A549 (cell line): ENCODE data around the gene AUTS2. TPM values are rescaled to one million over a fixed set of nuclear protein-coding genes. Genes with fewer than 3 reads are reported as not detected.

Experiments used
- ATAC-seq, 2 experiments: fragments of 200-7000 bp in 1 of 2; fragments of >200 bp in 1 of 2; cut with Nextera tagmentation in 1 of 2; cut with Tn5 transposase in 1 of 2; 3 replicates each; pipeline versions ENCODE4 v1.8.0 to v1.9.1; 2018 to 2020; ENCODE audit warnings: mild to moderate bottlenecking in 1 of 2, moderate library complexity in 1 of 2
- CTCF ChIA-PET: fragments of 300-600 bp; sonication (Branson Sonifier 250); formaldehyde crosslinking; extraction: SDS; loops from one replicate; lab custom pipeline; 2021; ENCODE audit warnings: antibody characterized with exemption, inconsistent platforms; lab: Yijun Ruan, JAX
- POLR2A ChIA-PET: fragments of 350-600 bp; formaldehyde crosslinking; extraction: SDS; loops from one replicate; lab custom pipeline; 2021; ENCODE audit warnings: antibody characterized with exemption, inconsistent platforms; lab: Yijun Ruan, JAX
- DNase-seq, 2 experiments: peaks; one replicate each; pipeline versions ENCODE4 v3.0.0 to v3.0.0-alpha.2; 2011 to 2016; ENCODE audit warnings: low read depth in 1 of 2, low spot score in 1 of 2
- FAIRE-seq: peaks from 2 replicates; lab custom pipeline; 2011; peaks lifted over from hg19 to GRCh38; lab: Jason Lieb, UNC
- H3K27ac ChIP-seq, 2 experiments: fragments of >200 bp; sonication (Bioruptor Twin); formaldehyde crosslinking; 3 replicates each; pipeline ENCODE4 v1.5.1; 2016 to 2017
- H3K4me1 ChIP-seq: fragments of >200 bp; sonication (Bioruptor Twin); formaldehyde crosslinking; 3 replicates; pipeline ENCODE4 v1.6.1; 2016
- H3K4me2 ChIP-seq: fragments of >200 bp; sonication (Bioruptor Twin); formaldehyde crosslinking; 3 replicates; pipeline ENCODE4 v1.6.1; 2016
- H3K4me3 ChIP-seq: fragments of >200 bp; sonication (Bioruptor Twin); formaldehyde crosslinking; 3 replicates; pipeline ENCODE4 v1.5.1; 2016
- H3K9me3 ChIP-seq: fragments of >200 bp; sonication (Bioruptor Twin); formaldehyde crosslinking; 3 replicates; pipeline ENCODE4 v1.6.1; 2016
- CBX2 ChIP-seq: fragments of 200-600 bp; sonication (generic); IDR thresholded peaks from 2 replicates; pipeline ENCODE4 v1.6.1; 2016; ENCODE audit warnings: low read depth, mild to moderate bottlenecking, borderline replicate concordance
- CBX8 ChIP-seq: fragments of 200-600 bp; sonication (generic); IDR thresholded peaks from 2 replicates; pipeline ENCODE4 v1.6.1; 2016
- CEBPB ChIP-seq, 2 experiments: fragments of >200 bp in 1 of 2; sonication (Bioruptor Twin) in 1 of 2; formaldehyde crosslinking in 1 of 2; IDR thresholded peaks; 2 replicates each; pipeline ENCODE4 v1.6.1; 2012 to 2016
- EHMT2 ChIP-seq: fragments of 200-600 bp; sonication (generic); IDR thresholded peaks from 2 replicates; pipeline ENCODE4 v1.6.1; 2016; ENCODE audit warnings: antibody characterized with exemption, low read depth, mild to moderate bottlenecking, moderate library complexity
- FOSB ChIP-seq: fragments of 250-450 bp; sonication (Bioruptor Pico); IDR thresholded peaks from 2 replicates; pipeline ENCODE4 v1.5.0; 2020; ENCODE audit warnings: mild to moderate bottlenecking, moderate library complexity
- FOXS1 ChIP-seq: fragments of 250-450 bp; sonication (Bioruptor Pico); IDR thresholded peaks from 2 replicates; pipeline ENCODE4 v1.5.0; 2020; ENCODE audit warnings: mild to moderate bottlenecking, moderate library complexity
- GATA3 ChIP-seq: IDR thresholded peaks from 2 replicates; pipeline ENCODE4 v1.6.1; 2012; ENCODE audit warnings: borderline replicate concordance
- HDAC2 ChIP-seq: fragments of 200-600 bp; sonication (generic); IDR thresholded peaks from 2 replicates; pipeline ENCODE4 v1.6.1; 2016
- HES2 ChIP-seq: fragments of >200 bp; sonication (Bioruptor Twin); formaldehyde crosslinking; IDR thresholded peaks from 2 replicates; pipeline ENCODE4 v1.6.1; 2016
- HMGXB4 ChIP-seq: fragments of 250-450 bp; sonication (Bioruptor Pico); IDR thresholded peaks from 2 replicates; pipeline ENCODE4 v1.5.0; 2021; ENCODE audit warnings: mild to moderate bottlenecking, moderate library complexity, borderline replicate concordance
- HOXA7 ChIP-seq: fragments of 250-450 bp; sonication (Bioruptor Pico); IDR thresholded peaks from 2 replicates; pipeline ENCODE4 v1.5.0; 2020; ENCODE audit warnings: mild to moderate bottlenecking, moderate library complexity
- KDM5A ChIP-seq: fragments of 200-600 bp; sonication (generic); IDR thresholded peaks from 2 replicates; pipeline ENCODE4 v1.6.1; 2016; ENCODE audit warnings: antibody characterized with exemption, mild to moderate bottlenecking
- MAFK ChIP-seq: fragments of 450-650 bp; IDR thresholded peaks from 2 replicates; pipeline ENCODE4 v1.6.1; 2014; ENCODE audit not compliant: partially characterized antibody
- MYC ChIP-seq: IDR thresholded peaks from 2 replicates; pipeline ENCODE4 v1.6.1; 2012; ENCODE audit warnings: mild to moderate bottlenecking, inconsistent platforms, low read length, improper control_type of control experiment, borderline replicate concordance
- NPAS2 ChIP-seq: fragments of 250-450 bp; sonication (Bioruptor Pico); IDR thresholded peaks from 2 replicates; pipeline ENCODE4 v1.8.0; 2022; ENCODE audit warnings: mild to moderate bottlenecking, moderate library complexity, borderline replicate concordance
- NR3C1 ChIP-seq: fragments of >200 bp; sonication (Bioruptor Twin); formaldehyde crosslinking; IDR thresholded peaks from 3 replicates; pipeline ENCODE4 v1.6.1; 2017
- PBX3 ChIP-seq: IDR thresholded peaks from 2 replicates; pipeline ENCODE4 v1.6.1; 2012
- RFX5 ChIP-seq: fragments of 450-650 bp; IDR thresholded peaks from 2 replicates; pipeline ENCODE4 v1.7.1; 2014; ENCODE audit warnings: antibody characterized with exemption, mild to moderate bottlenecking, moderate library complexity
- RNF2 ChIP-seq: fragments of 200-600 bp; sonication (generic); IDR thresholded peaks from 2 replicates; pipeline ENCODE4 v1.6.1; 2016; ENCODE audit warnings: low read depth, mild to moderate bottlenecking, antibody characterized with exemption, moderate library complexity, borderline replicate concordance
- SMC3 ChIP-seq: fragments of >200 bp; sonication (Bioruptor Twin); formaldehyde crosslinking; IDR thresholded peaks from 3 replicates; pipeline ENCODE4 v1.6.1; 2018; ENCODE audit warnings: inconsistent platforms
- TP53 ChIP-seq: fragments of 250-450 bp; sonication (Bioruptor Pico); IDR thresholded peaks from 2 replicates; pipeline ENCODE4 v1.5.0; 2021; ENCODE audit warnings: mild to moderate bottlenecking, moderate library complexity
- USF2 ChIP-seq: fragments of 450-650 bp; IDR thresholded peaks from 2 replicates; pipeline ENCODE4 v1.6.1; 2014; ENCODE audit warnings: antibody characterized with exemption
- ZC3H11A ChIP-seq: fragments of 450-650 bp; IDR thresholded peaks from 2 replicates; pipeline ENCODE4 v1.6.1; 2014; ENCODE audit warnings: antibody characterized with exemption, mild to moderate bottlenecking
- ZFP36 ChIP-seq: fragments of 450-650 bp; IDR thresholded peaks from 2 replicates; pipeline ENCODE4 v1.6.1; 2014; ENCODE audit warnings: borderline replicate concordance; ENCODE audit not compliant: partially characterized antibody
- ZSCAN20 ChIP-seq: fragments of 250-450 bp; sonication (Bioruptor Pico); IDR thresholded peaks from 2 replicates; pipeline ENCODE4 v1.8.0; 2022; ENCODE audit warnings: mild to moderate bottlenecking, moderate library complexity
- WGBS: methylation state at CpG from one replicate; pipeline ENCODE4 v1.1.6; 2017; ENCODE audit errors: missing lambda C conversion rate; 5-methylcytosine and 5-hydroxymethylcytosine counted together
- polyA plus RNA-seq, 4 experiments: library from polyadenylated mRNA; depleted of rRNA in 3 of 4; stranded (reverse); fragments of >200 nt; fragmentation: RNase III in 1 of 4; extraction: RNeasy Plus Mini Kit Qiagen cat#74134 plus additional on column Dnase treatment in 1 of 4; gene quantifications; 2 replicates in 3 of 4; 3 replicates in 1 of 4; pipeline ENCODE4 v1.2.3, GENCODE V29; 2011 to 2017
- TF ChIP-seq, protein P1 (sequence below): fragments of >200 bp; sonication (Bioruptor Twin); formaldehyde crosslinking; IDR thresholded peaks from 3 replicates; pipeline ENCODE4 v1.6.1; 2016

AUTS2 gene
- polyA plus RNA-seq, 2 of the 4 experiments (the other 2 are of a cell fraction), result 1.6 to 3.6 TPM

- Histone ChIP-seq H3K27ac (no peak overlapping the region), H3K4me1 (peaks cover 11% of the 10 kb centered on the region; the same call in 2 of the 3 replicates), H3K4me2 (no peak overlapping the region), H3K4me3 (no peak overlapping the region), H3K9me3 (no peaks in the 10 kb centered on the region)
- CTCF ChIA-PET, result no interaction called here
- WGBS, result 55% methylated on average over 3 of the region's 3 CpGs
- TF ChIP-seq NR3C1, result no peak
- POLR2A ChIA-PET, result no interaction called here
- DNase-seq (no peak), ATAC-seq (no peak), FAIRE-seq (no peak)
Observed at GRCh38 chr7:69910150-69910549, 311.9 kb downstream of the AUTS2 start.

DNA sequence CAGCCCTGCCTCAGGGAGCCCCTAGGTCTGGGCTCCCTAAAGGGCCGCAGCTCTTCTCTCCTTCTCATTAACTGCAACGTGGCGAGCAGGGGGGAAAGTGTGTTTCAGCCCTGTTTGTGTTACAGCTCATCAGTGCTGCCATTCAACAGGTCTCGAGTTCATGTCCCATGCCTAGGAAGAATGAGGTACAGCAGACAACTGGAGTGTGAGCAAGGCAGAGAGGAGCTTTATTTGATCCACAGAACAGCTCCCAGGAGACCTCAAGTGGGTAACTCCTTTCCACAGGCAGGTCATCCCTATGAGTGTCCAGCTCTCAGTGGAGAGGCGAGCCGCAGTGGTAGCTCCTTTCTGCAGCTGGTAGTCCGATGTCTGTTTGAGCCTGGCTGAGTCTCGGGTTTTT, 313.1 kb downstream of the AUTS2 start:
- ChIA-PET POLR2A (no interaction called here), CTCF (no interaction called here)
- TF ChIP-seq FOSB (CRISPR knock-in tag) (no peak), HOXA7 (CRISPR knock-in tag) (no peak), PBX3 (no peak), CEBPB (IDR thresholded peaks at IDR 0.05) (no peak), EHMT2 (no peak), SMC3 (no peak), RFX5 (no peak), NR3C1 (no peak), HDAC2 (no peak), CBX8 (no peak), HMGXB4 (no peak)
- TF ChIP-seq, all 56 proteins: peak for 0

GRCh38 chr7:69912141-69912540, 313.9 kb downstream of the AUTS2 start:
- Histone ChIP-seq H3K9me3 (no peaks in the 10 kb centered on the region), H3K4me2 (peak overlapping the region; percentile 32; the same call in 2 of the 3 replicates)
- no peak for TF ChIP-seq ZC3H11A
- no peak for TF ChIP-seq TP53 (CRISPR knock-in tag)
- TF ChIP-seq USF2, result no peak
- no peak for TF ChIP-seq MAFK
- TF ChIP-seq FOSB (CRISPR knock-in tag), result no peak
- no peak for TF ChIP-seq KDM5A
- TF ChIP-seq GATA3, result no peak
- no peak for TF ChIP-seq ZFP36
- TF ChIP-seq CBX2, result no peak
- TF ChIP-seq RNF2, result no peak
- TF ChIP-seq NPAS2 (CRISPR knock-in tag), result no peak
- TF ChIP-seq EHMT2, result no peak
- TF ChIP-seq HES2, result no peak
- no peak for TF ChIP-seq FOXS1 (CRISPR knock-in tag)
- no peak for TF ChIP-seq MYC
- no peak for TF ChIP-seq ZSCAN20 (CRISPR knock-in tag)
- no peak for TF ChIP-seq SMC3
- TF ChIP-seq, protein P1, sequence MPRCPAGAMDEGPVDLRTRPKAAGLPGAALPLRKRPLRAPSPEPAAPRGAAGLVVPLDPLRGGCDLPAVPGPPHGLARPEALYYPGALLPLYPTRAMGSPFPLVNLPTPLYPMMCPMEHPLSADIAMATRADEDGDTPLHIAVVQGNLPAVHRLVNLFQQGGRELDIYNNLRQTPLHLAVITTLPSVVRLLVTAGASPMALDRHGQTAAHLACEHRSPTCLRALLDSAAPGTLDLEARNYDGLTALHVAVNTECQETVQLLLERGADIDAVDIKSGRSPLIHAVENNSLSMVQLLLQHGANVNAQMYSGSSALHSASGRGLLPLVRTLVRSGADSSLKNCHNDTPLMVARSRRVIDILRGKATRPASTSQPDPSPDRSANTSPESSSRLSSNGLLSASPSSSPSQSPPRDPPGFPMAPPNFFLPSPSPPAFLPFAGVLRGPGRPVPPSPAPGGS, result no peak
- TF ChIP-seq, all 56 proteins: peak for 0
- no peak overlapping the region for H3K4me3 ChIP-seq
- ATAC-seq (no peak; a peak in 1 of 6 replicates), DNase-seq (no peak), FAIRE-seq (no peak)
- peaks cover 11% of the 10 kb centered on the region; the same call in 2 of the 3 replicates for H3K4me1 ChIP-seq
- H3K27ac ChIP-seq, result peak overlapping the region in 1 of 2 experiments; percentile 38; a peak in 1 of 6 replicates
- ChIA-PET POLR2A (no interaction called here), CTCF (interaction anchor here (0.5 kb wide), 1 partner anchor 65 kb away, joined by 3 read pairs; no protein-coding TSS in a partner anchor)
- WGBS, result 81% methylated on average over 3 of the region's 6 CpGs

More for the DNA sequence above, 313.1 kb downstream of the AUTS2 start:
- peaks cover 11% of the 10 kb centered on the region; the same call in 2 of the 3 replicates for H3K4me1 ChIP-seq
- DNase-seq (no peak), ATAC-seq (no peak), FAIRE-seq (no peak)
- no peak overlapping the region for H3K4me3 ChIP-seq
- no peaks in the 10 kb centered on the region for H3K9me3 ChIP-seq
- H3K27ac ChIP-seq, result no peak overlapping the region
- no peak overlapping the region for H3K4me2 ChIP-seq
- 50% methylated on average over 8 of the region's 8 CpGs for WGBS
